ENCODE results near the gene RINL.

- TF ChIP-seq GATA3 (IDR thresholded peaks at IDR 0.05; ENCODE audit: low read depth, low read length) (no peak), GATA2 (IDR thresholded peaks at IDR 0.05; ENCODE audit: low read depth, low read length) (no peak)
Observed at GRCh38 chr19:38915329-38916321, 37.5 kb upstream of the RINL start.

Data from SH-SY5Y (cell line).